GM23248 (cell line): ENCODE results near the gene VILL. TPM values are rescaled to one million over a fixed set of nuclear protein-coding genes. Genes with fewer than 3 reads are reported as not detected.

Experiments
- DNase-seq: peaks from one replicate; pipeline ENCODE4 v3.0.0-alpha.2; 2015
- H2AFZ ChIP-seq: fragments of 200-600 bp; sonication (generic); 2 replicates; pipeline ENCODE4 v1.6.1; 2016; ENCODE audit warnings: antibody characterized with exemption
- H3F3A ChIP-seq: fragments of 200-600 bp; sonication (generic); 2 replicates; pipeline ENCODE4 v1.6.1; 2016; ENCODE audit warnings: mild to moderate bottlenecking, antibody characterized with exemption, mixed run types; ENCODE audit not compliant: insufficient read depth
- H3K27ac ChIP-seq: fragments of 200-600 bp; sonication (generic); 2 replicates; pipeline ENCODE4 v1.5.1; 2016; ENCODE audit warnings: mild to moderate bottlenecking
- H3K27me3 ChIP-seq: fragments of 200-600 bp; sonication (generic); replicated peaks from 2 replicates; pipeline ENCODE4 v1.6.1; 2016; ENCODE audit warnings: mild to moderate bottlenecking; ENCODE audit not compliant: insufficient read depth
- H3K36me3 ChIP-seq: fragments of 200-600 bp; sonication (generic); 2 replicates; pipeline ENCODE4 v1.6.1; 2016; ENCODE audit warnings: low read depth, mild to moderate bottlenecking
- H3K4me1 ChIP-seq: fragments of 200-600 bp; sonication (generic); 2 replicates; pipeline ENCODE4 v1.6.1; 2016; ENCODE audit warnings: mild to moderate bottlenecking; ENCODE audit not compliant: insufficient read depth
- H3K4me2 ChIP-seq: fragments of 200-600 bp; sonication (generic); one replicate; pipeline ENCODE4 v1.6.1; 2016; ENCODE audit warnings: mild to moderate bottlenecking; ENCODE audit not compliant: unreplicated experiment
- H3K4me3 ChIP-seq: fragments of 200-600 bp; sonication (generic); 2 replicates; pipeline ENCODE4 v1.5.1; 2016; ENCODE audit warnings: mild to moderate bottlenecking
- H3K79me2 ChIP-seq: fragments of 200-600 bp; sonication (generic); 2 replicates; pipeline ENCODE4 v1.6.1; 2016; ENCODE audit warnings: mild to moderate bottlenecking; ENCODE audit not compliant: insufficient read depth
- H3K9ac ChIP-seq: fragments of 200-600 bp; sonication (generic); 2 replicates; pipeline ENCODE4 v1.6.1; 2016; ENCODE audit warnings: mild to moderate bottlenecking
- H3K9me2 ChIP-seq: fragments of 200-600 bp; sonication (generic); 2 replicates; pipeline ENCODE4 v1.6.1; 2016; ENCODE audit warnings: mixed run types, mild to moderate bottlenecking, moderate library complexity; ENCODE audit not compliant: insufficient read depth
- H3K9me3 ChIP-seq: fragments of 200-600 bp; sonication (generic); one replicate; pipeline ENCODE4 v1.6.1; 2017; ENCODE audit warnings: low read depth
- H4K20me1 ChIP-seq: fragments of 200-600 bp; sonication (generic); 2 replicates; pipeline ENCODE4 v1.6.0; 2016; ENCODE audit not compliant: insufficient read depth
- EZH2 ChIP-seq: fragments of 200-600 bp; sonication (generic); IDR thresholded peaks from 2 replicates; pipeline ENCODE4 v1.6.1; 2018; ENCODE audit warnings: antibody characterized with exemption, mild to moderate bottlenecking; ENCODE audit not compliant: insufficient read depth, poor library complexity, severe bottlenecking
- EZH2phosphoT487 ChIP-seq: fragments of 200-600 bp; sonication (generic); IDR thresholded peaks from 2 replicates; pipeline ENCODE4 v1.6.1; 2018; ENCODE audit warnings: antibody characterized with exemption, moderate library complexity, mild to moderate bottlenecking, low read depth; ENCODE audit not compliant: insufficient read depth
- WGBS, 2 experiments: methylation state at CpG; one replicate each; pipeline ENCODE4 v1.1.6; 2015 to 2017; ENCODE audit warnings: low lambda C conversion rate in 2 of 2, low coverage in 1 of 2; ENCODE audit errors: missing lambda C conversion rate in 2 of 2; 5-methylcytosine and 5-hydroxymethylcytosine counted together
- in situ Hi-C: fragments of 300-500 bp; cut with MboI; formaldehyde crosslinking; loops from 2 replicates; pipeline ENCODE4 v1.15.0; 2020
- polyA plus RNA-seq: library from polyadenylated mRNA; unstranded; fragments of >200 nt; fragmentation: Nextera tagmentation; extraction: Ambion mirVana; gene quantifications from 2 replicates; pipeline ENCODE4 v1.2.1, GENCODE V29; 2016
- total RNA-seq: library from RNA; depleted of rRNA; stranded (reverse); fragments of >200 nt; shearing (Covaris generic); gene quantifications from 2 replicates; pipeline ENCODE4 v1.2.3, GENCODE V29; 2014

VILL gene
- total and polyA plus RNA-seq, 2 experiments from 2014 or later, result 2.8 to 12.4 TPM

DNA sequence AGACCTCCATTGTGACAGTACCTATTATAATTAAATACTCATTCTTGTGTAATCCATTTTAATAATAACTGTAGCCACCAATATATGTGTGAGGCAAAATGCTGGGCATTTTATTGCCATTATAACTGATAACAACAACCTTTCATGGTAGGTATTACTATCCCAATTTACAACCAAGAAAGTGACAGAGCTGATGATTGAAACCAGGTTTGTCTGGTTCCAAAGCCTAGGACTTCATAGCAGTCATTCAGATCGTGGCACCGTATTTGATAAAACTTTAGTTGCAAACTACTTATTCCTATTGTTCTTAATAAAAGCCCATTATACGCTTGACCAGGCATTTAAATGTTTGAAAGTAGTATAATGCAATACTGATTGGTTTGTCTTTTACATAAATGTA, 26.4 kb upstream of the VILL start:
- no peaks in the 10 kb centered on the region for H3K79me2 ChIP-seq
- in situ Hi-C loops, result no loop called here
- no peaks in the 10 kb centered on the region for H3K9me2 ChIP-seq
- H3F3A ChIP-seq, result peaks cover 6% of the 10 kb centered on the region; the same call in 1 of the 2 replicates
- H4K20me1 ChIP-seq, result no peaks in the 10 kb centered on the region
- no peaks in the 10 kb centered on the region for H3K27me3 ChIP-seq
- DNase-seq, result no peak
- TF ChIP-seq EZH2phosphoT487, result no peak
- no peak for TF ChIP-seq EZH2
- no peak overlapping the region for H3K9ac ChIP-seq
- no peak overlapping the region for H3K27ac ChIP-seq
- no peak overlapping the region for H2AFZ ChIP-seq
- 97 to 98% methylated on average over 3 of the region's 3 CpGs for WGBS, 2 experiments
- no peaks in the 10 kb centered on the region for H3K9me3 ChIP-seq
- peaks cover 17% of the 10 kb centered on the region for H3K4me1 ChIP-seq
- H3K4me3 ChIP-seq, result no peak overlapping the region
- H3K36me3 ChIP-seq, result no peaks in the 10 kb centered on the region
- H3K4me2 ChIP-seq, result no peak overlapping the region

DNA sequence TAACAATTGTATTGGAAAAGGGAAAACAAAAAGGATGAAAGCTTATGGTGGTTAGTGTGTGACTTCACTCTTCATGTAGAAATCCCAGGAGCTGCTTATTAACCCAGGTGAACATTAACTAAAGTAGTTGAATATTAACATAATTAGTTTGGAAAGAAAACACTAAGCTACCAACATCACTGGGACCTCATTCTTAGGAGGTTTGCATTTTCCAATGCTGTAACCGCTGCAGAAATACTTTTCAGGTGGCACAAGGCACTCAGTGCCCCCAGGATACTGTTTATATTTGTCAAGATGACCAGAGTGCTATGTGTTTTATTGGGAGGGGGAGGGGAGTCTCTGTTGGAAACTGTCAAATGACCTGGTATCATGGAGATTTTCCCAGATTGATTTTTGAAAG, 25.9 kb upstream of the VILL start:
- H3K4me3 ChIP-seq, result no peak overlapping the region
- no peaks in the 10 kb centered on the region for H3K9me2 ChIP-seq
- H3K9me3 ChIP-seq, result no peaks in the 10 kb centered on the region
- H2AFZ ChIP-seq, result no peak overlapping the region
- no peaks in the 10 kb centered on the region for H3K27me3 ChIP-seq
- H3K4me1 ChIP-seq, result peaks cover 17% of the 10 kb centered on the region
- in situ Hi-C loops, result no loop called here
- no peak for DNase-seq
- no peak overlapping the region for H3K4me2 ChIP-seq
- no peak overlapping the region for H3K9ac ChIP-seq
- no peaks in the 10 kb centered on the region for H4K20me1 ChIP-seq
- 100% methylated on average over 1 of the region's 1 CpG for WGBS, 2 experiments
- no peak for TF ChIP-seq EZH2
- no peak for TF ChIP-seq EZH2phosphoT487
- H3K27ac ChIP-seq, result no peak overlapping the region
- H3K79me2 ChIP-seq, result no peaks in the 10 kb centered on the region
- no peaks in the 10 kb centered on the region for H3K36me3 ChIP-seq
- peaks cover 6% of the 10 kb centered on the region; the same call in 1 of the 2 replicates for H3F3A ChIP-seq

- no peak overlapping the region for H3K9ac ChIP-seq
- WGBS, 2 experiments, result 65 to 70% methylated on average over 7 of the region's 7 CpGs
These were observed 23.2 kb upstream of the VILL start for GRCh38 chr3:37967260-37967881.

DNA sequence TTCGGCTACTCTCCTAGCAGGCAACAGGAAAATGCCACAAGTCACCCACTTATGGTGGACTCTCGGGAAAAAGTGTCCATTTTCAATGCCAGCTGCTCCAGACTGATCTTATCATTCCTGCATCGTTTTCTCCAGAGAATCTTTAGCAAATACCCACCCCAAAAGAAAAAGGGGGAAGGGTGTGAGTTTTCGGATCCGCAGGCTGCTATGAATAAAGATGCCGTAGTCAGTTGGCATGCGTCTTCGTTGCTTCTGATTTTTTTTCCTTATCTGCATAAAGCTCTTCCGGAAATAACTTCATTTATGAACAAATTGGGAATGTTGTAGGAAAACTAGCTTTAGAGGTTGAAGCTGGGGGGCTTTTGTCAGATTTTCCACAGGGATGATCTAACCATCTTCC, 22.4 kb upstream of the VILL start:
- no peaks in the 10 kb centered on the region for H3K79me2 ChIP-seq
- TF ChIP-seq EZH2 (no peak), EZH2phosphoT487 (no peak)
- no peak overlapping the region for H3K27ac ChIP-seq
- H3K9me3 ChIP-seq, result no peaks in the 10 kb centered on the region
- H3K27me3 ChIP-seq, result no peaks in the 10 kb centered on the region
- H2AFZ ChIP-seq, result no peak overlapping the region
- no peak overlapping the region for H3K4me2 ChIP-seq
- DNase-seq, result no peak
- in situ Hi-C loops, result no loop called here
- no peaks in the 10 kb centered on the region for H4K20me1 ChIP-seq
- H3K4me3 ChIP-seq, result no peak overlapping the region
- H3K36me3 ChIP-seq, result no peaks in the 10 kb centered on the region
- no peaks in the 10 kb centered on the region for H3F3A ChIP-seq
- peaks cover 1% of the 10 kb centered on the region for H3K4me1 ChIP-seq
- H3K9me2 ChIP-seq, result no peaks in the 10 kb centered on the region
- H3K9ac ChIP-seq, result no peak overlapping the region
- WGBS, 2 experiments, result 94 to 96% methylated on average over 9 of the region's 9 CpGs

More at GRCh38 chr3:37967260-37967881, 23.2 kb upstream of the VILL start:
- no peak overlapping the region for H3K4me2 ChIP-seq
- no peaks in the 10 kb centered on the region for H4K20me1 ChIP-seq
- in situ Hi-C loops, result no loop called here
- no peak overlapping the region for H3K27ac ChIP-seq
- H3K36me3 ChIP-seq, result no peaks in the 10 kb centered on the region
- no peak overlapping the region for H2AFZ ChIP-seq
- no peaks in the 10 kb centered on the region for H3K27me3 ChIP-seq
- H3K9me2 ChIP-seq, result no peaks in the 10 kb centered on the region
- peaks cover 9% of the 10 kb centered on the region for H3K4me1 ChIP-seq
- H3K9me3 ChIP-seq, result no peaks in the 10 kb centered on the region
- TF ChIP-seq EZH2phosphoT487 (no peak), EZH2 (no peak)
- no peaks in the 10 kb centered on the region; the same call in 1 of the 2 replicates for H3F3A ChIP-seq
- peak; percentile 80 for DNase-seq
- no peaks in the 10 kb centered on the region for H3K79me2 ChIP-seq
- no peak overlapping the region for H3K4me3 ChIP-seq
